Panc1 (cell line): ENCODE data around the gene RIMS1. TPM values are rescaled to one million over a fixed set of nuclear protein-coding genes. Genes with fewer than 3 reads are reported as not detected.
A peak's percentile ranks its signal among the peaks of the same experiment; 100 is the strongest.

Experiments
- ATAC-seq: fragments of 200-7000 bp; cut with Tn5 transposase; 2 replicates; pipeline ENCODE4 v1.9.1; 2020; ENCODE audit warnings: mild to moderate bottlenecking, moderate library complexity
- BruUV-seq: library from RNA; stranded (reverse); fragments of 400-500 nt; replicated peaks from 2 replicates; lab custom pipeline; 2021; lab: Mats Ljungman, UMichigan
- CTCF ChIA-PET: fragments of 300-600 bp; sonication (Branson Sonifier 250); formaldehyde crosslinking; loops from one replicate; lab custom pipeline; 2022; ENCODE audit warnings: antibody characterized with exemption; lab: Charles Lee
- POLR2A ChIA-PET: fragments of 300-600 bp; sonication (Branson Sonifier 250); formaldehyde crosslinking; loops from one replicate; lab custom pipeline; 2022; ENCODE audit warnings: antibody characterized with exemption; lab: Charles Lee
- DNase-seq: peaks from one replicate; pipeline ENCODE4 v3.0.0-alpha.2; 2010; ENCODE audit warnings: low read depth, low spot score
- H3K27ac ChIP-seq: 2 replicates; pipeline ENCODE4 v1.5.1; 2011; ENCODE audit warnings: mild to moderate bottlenecking, low read length, inconsistent platforms
- H3K27me3 ChIP-seq: fragments of 200-500 bp; sonication (Bioruptor generic); 2 replicates; pipeline ENCODE4 v1.6.0; 2014; ENCODE audit warnings: low read length, inconsistent platforms; ENCODE audit not compliant: control insufficient read depth, insufficient read depth
- H3K36me3 ChIP-seq: fragments of 200-500 bp; sonication (Bioruptor generic); 2 replicates; pipeline ENCODE4 v1.5.1; 2014; ENCODE audit warnings: inconsistent platforms, mild to moderate bottlenecking, low read length, moderate library complexity; ENCODE audit not compliant: control insufficient read depth, insufficient read depth
- H3K4me1 ChIP-seq: 2 replicates; pipeline ENCODE4 v1.5.1; 2011; ENCODE audit warnings: inconsistent platforms, mild to moderate bottlenecking, low read length, moderate library complexity; ENCODE audit not compliant: control insufficient read depth, insufficient read depth
- H3K4me3 ChIP-seq, 2 experiments: 2 replicates each; pipeline ENCODE4 v1.5.1; 2011 to 2012; ENCODE audit warnings: low read depth in 2 of 2, low read length in 2 of 2, mild to moderate bottlenecking in 2 of 2, inconsistent platforms in 1 of 2, moderate library complexity in 1 of 2
- H3K9me3 ChIP-seq: fragments of 200-500 bp; sonication (Bioruptor generic); 2 replicates; pipeline ENCODE4 v1.5.1; 2014; ENCODE audit warnings: low read depth, mild to moderate bottlenecking, inconsistent platforms, low read length, moderate library complexity; ENCODE audit not compliant: control insufficient read depth, insufficient read depth
- CTCF ChIP-seq: fragments of 450-650 bp; IDR thresholded peaks from 2 replicates; pipeline ENCODE4 v1.5.1; 2017; ENCODE audit warnings: mild to moderate bottlenecking
- POLR2AphosphoS5 ChIP-seq: IDR thresholded peaks from 2 replicates; pipeline ENCODE4 v1.6.1; 2012; ENCODE audit warnings: mild to moderate bottlenecking, low read depth, low read length, moderate library complexity
- REST ChIP-seq, 2 experiments: IDR thresholded peaks; 2 replicates each; pipeline ENCODE4 v1.6.1; 2011 to 2012; ENCODE audit warnings: low read depth in 2 of 2, control low read depth in 1 of 2, low read length in 1 of 2, mild to moderate bottlenecking in 1 of 2, moderate library complexity in 1 of 2; ENCODE audit not compliant: insufficient read depth in 1 of 2
- SIN3A ChIP-seq: IDR thresholded peaks from 2 replicates; pipeline ENCODE4 v1.6.1; 2012; ENCODE audit warnings: low read depth, mild to moderate bottlenecking, low read length, moderate library complexity, borderline replicate concordance; ENCODE audit not compliant: insufficient read depth
- TCF7L2 ChIP-seq: IDR thresholded peaks from 2 replicates; pipeline ENCODE4 v1.6.1; 2011; ENCODE audit warnings: mild to moderate bottlenecking, low read depth, low read length, inconsistent platforms
- in situ Hi-C: cut with HindIII; loops from 2 replicates; pipeline ENCODE4 v1.10.0; 2016; ENCODE audit warnings: low sequenced_read_pairs, low pct_unique_long_range_greater_than_20kb
- intact Hi-C: fragments of 100-400 bp; cut with micrococcal nuclease; formaldehyde crosslinking; loops from one replicate; pipeline ENCODE4 v1.10.0; 2022; ENCODE audit not compliant: unreplicated experiment
- total RNA-seq: library from RNA; stranded (reverse); gene quantifications from one replicate; pipeline ENCODE4 v1.2.1, GENCODE V29; 2021; ENCODE audit not compliant: unreplicated experiment

RIMS1 gene
- total RNA-seq, 1 experiment from 2014 or later, result 0.18 TPM

- TF ChIP-seq TCF7L2, result no peak
- TF ChIP-seq CTCF, result peak; percentile 27; the same call in 1 of the 2 replicates
- in situ Hi-C loops, result no loop called here
- DNase-seq (peak; percentile 15), ATAC-seq (peak; percentile 74)
- POLR2A ChIA-PET, result no interaction called here
- CTCF ChIA-PET, result no interaction called here
- Histone ChIP-seq H3K27me3 (no peaks in the 10 kb centered on the region), H3K36me3 (no peaks in the 10 kb centered on the region), H3K9me3 (no peaks in the 10 kb centered on the region), H3K4me3 (no peak overlapping the region), H3K4me1 (no peaks in the 10 kb centered on the region), H3K27ac (no peak overlapping the region)
- intact Hi-C loops, result no loop called here
- BruUV-seq, result no TSS peak
Observed at GRCh38 chr6:72140795-72141194, 254.4 kb downstream of the RIMS1 start.

GRCh38 chr6:72149715-72150114 lies 263.4 kb downstream of the RIMS1 start:
- TF ChIP-seq REST (IDR thresholded peaks at IDR 0.05; ENCODE audit: insufficient read depth in 1 of 2, low read depth in 2 of 2, low read length in 1 of 2) (no peak), TCF7L2 (no peak), POLR2AphosphoS5 (no peak), SIN3A (no peak), CTCF (no peak)
- no TSS peak for BruUV-seq
- Histone ChIP-seq H3K27ac (no peak overlapping the region), H3K4me1 (no peaks in the 10 kb centered on the region), H3K9me3 (peaks cover 2% of the 10 kb centered on the region; the same call in 1 of the 2 replicates), H3K36me3 (no peaks in the 10 kb centered on the region), H3K4me3 (no peak overlapping the region), H3K27me3 (no peaks in the 10 kb centered on the region)
- ATAC-seq (no peak), DNase-seq (no peak)
- in situ Hi-C loops (no loop called here), intact Hi-C loops (no loop called here)
- ChIA-PET CTCF (no interaction called here), POLR2A (no interaction called here)
